HEK293 (cell line): ENCODE results near the gene CCDC136.

Source experiments
- CTCF ChIA-PET: fragments of 350-600 bp; formaldehyde crosslinking; extraction: SDS; loops from one replicate; lab custom pipeline; 2021; ENCODE audit warnings: antibody characterized with exemption; lab: Yijun Ruan, JAX
- POLR2A ChIA-PET: fragments of 300-600 bp; formaldehyde crosslinking; extraction: SDS; loops from one replicate; lab custom pipeline; 2020; ENCODE audit warnings: antibody characterized with exemption, inconsistent platforms; lab: Yijun Ruan, JAX
- H3K27ac ChIP-seq: fragments of 200-500 bp; sonication (Bioruptor generic); 2 replicates; pipeline ENCODE4 v1.5.1; 2014; ENCODE audit warnings: low read depth, low read length, control low read depth, inconsistent platforms; ENCODE audit errors: extremely low read depth
- H3K36me3 ChIP-seq, 2 experiments: fragments of 200-500 bp in 1 of 2; sonication (Bioruptor generic) in 1 of 2; 1 replicate in 1 of 2; 2 replicates in 1 of 2; pipeline ENCODE4 v1.5.1; 2014 to 2017; ENCODE audit warnings: inconsistent platforms in 2 of 2, low read length in 2 of 2; ENCODE audit not compliant: control insufficient read depth in 2 of 2, insufficient read depth in 1 of 2
- H3K4me1 ChIP-seq: fragments of 200-500 bp; sonication (Bioruptor generic); 2 replicates; pipeline ENCODE4 v1.5.1; 2014; ENCODE audit warnings: mild to moderate bottlenecking, low read length, inconsistent platforms; ENCODE audit not compliant: control insufficient read depth, insufficient read depth
- H3K4me3 ChIP-seq: 2 replicates; pipeline ENCODE4 v1.5.1; 2011; ENCODE audit warnings: low read depth, mild to moderate bottlenecking, control low read depth, low read length, moderate library complexity
- H3K9me3 ChIP-seq: fragments of 200-500 bp; sonication (Bioruptor generic); 2 replicates; pipeline ENCODE4 v1.5.1; 2014; ENCODE audit warnings: low read depth, low read length, inconsistent platforms; ENCODE audit not compliant: control insufficient read depth, insufficient read depth
- BCL11A ChIP-seq: fragments of 450-650 bp; formaldehyde crosslinking; IDR thresholded peaks from 2 replicates; pipeline ENCODE4 v1.5.1; 2016; ENCODE audit warnings: low read depth, missing biosample characterization, missing genetic modification characterization
- BCL11B ChIP-seq: fragments of 450-650 bp; formaldehyde crosslinking; IDR thresholded peaks from 2 replicates; pipeline ENCODE4 v1.5.1; 2016; ENCODE audit warnings: low read depth, missing biosample characterization, missing genetic modification characterization
- FEZF1 ChIP-seq: fragments of 450-650 bp; formaldehyde crosslinking; IDR thresholded peaks from 2 replicates; pipeline ENCODE4 v1.5.1; 2016; ENCODE audit warnings: missing biosample characterization, missing genetic modification characterization
- GLIS2 ChIP-seq: fragments of 450-650 bp; formaldehyde crosslinking; IDR thresholded peaks from 2 replicates; pipeline ENCODE4 v1.5.1; 2016; ENCODE audit warnings: missing biosample characterization, missing genetic modification characterization
- RBAK ChIP-seq: fragments of 450-650 bp; formaldehyde crosslinking; IDR thresholded peaks from 2 replicates; pipeline ENCODE4 v1.5.1; 2016; ENCODE audit warnings: missing biosample characterization, missing genetic modification characterization
- SALL2 ChIP-seq: fragments of 450-650 bp; formaldehyde crosslinking; IDR thresholded peaks from 2 replicates; pipeline ENCODE4 v1.5.0; 2017; ENCODE audit warnings: missing biosample characterization, mild to moderate bottlenecking, missing genetic modification characterization, borderline replicate concordance
- ZBTB21 ChIP-seq: fragments of 450-650 bp; formaldehyde crosslinking; IDR thresholded peaks from 2 replicates; pipeline ENCODE4 v1.5.1; 2017; ENCODE audit warnings: missing biosample characterization, missing genetic modification characterization
- ZBTB7A ChIP-seq: fragments of 450-650 bp; formaldehyde crosslinking; IDR thresholded peaks from 2 replicates; pipeline ENCODE4 v1.5.1; 2016; ENCODE audit warnings: low read depth, missing biosample characterization, missing genetic modification characterization
- ZNF19 ChIP-seq: fragments of 450-650 bp; formaldehyde crosslinking; IDR thresholded peaks from 2 replicates; pipeline ENCODE4; 2016; ENCODE audit warnings: missing biosample characterization, missing genetic modification characterization, low read depth
- ZNF623 ChIP-seq: fragments of 450-650 bp; formaldehyde crosslinking; IDR thresholded peaks from 2 replicates; pipeline ENCODE4 v1.5.1; 2016; ENCODE audit warnings: missing biosample characterization, missing genetic modification characterization
- ZXDB ChIP-seq: fragments of 450-650 bp; formaldehyde crosslinking; IDR thresholded peaks from 2 replicates; pipeline ENCODE4 v1.5.1; 2016; ENCODE audit warnings: missing biosample characterization, missing genetic modification characterization
- TF ChIP-seq, protein P1 (sequence below): fragments of 450-650 bp; formaldehyde crosslinking; IDR thresholded peaks from 2 replicates; pipeline ENCODE4 v1.5.1; 2016; ENCODE audit warnings: missing biosample characterization, missing genetic modification characterization
- TF ChIP-seq, protein P2 (sequence below): fragments of 450-650 bp; formaldehyde crosslinking; IDR thresholded peaks from 2 replicates; pipeline ENCODE4; 2016; ENCODE audit warnings: missing biosample characterization, missing genetic modification characterization

The CCDC136 gene

DNA sequence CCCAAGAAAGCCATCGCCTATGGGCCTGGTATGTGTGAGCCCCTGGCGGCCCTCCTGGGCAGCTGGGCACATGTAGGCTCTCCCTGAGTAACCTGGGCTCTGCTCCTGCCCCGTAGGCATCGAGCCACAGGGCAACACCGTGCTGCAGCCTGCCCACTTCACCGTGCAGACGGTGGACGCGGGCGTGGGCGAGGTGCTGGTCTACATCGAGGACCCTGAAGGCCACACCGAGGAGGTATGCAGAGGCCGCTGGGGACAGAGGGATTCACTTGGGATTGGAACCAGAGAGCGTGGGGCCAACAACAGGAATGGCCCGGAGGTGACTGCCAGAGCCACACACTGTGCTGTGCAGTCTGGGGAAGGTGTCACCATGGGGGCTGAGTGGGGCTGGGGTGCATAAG, 45.8 kb downstream of the CCDC136 start:
- TF ChIP-seq GLIS2 (tag by site-specific recombination), result peak; percentile 42; the same call in 1 of the 2 replicates
- TF ChIP-seq FEZF1, result no peak
- no peak for TF ChIP-seq ZXDB (tag by site-specific recombination)
- TF ChIP-seq ZNF19 (tag by site-specific recombination), result no peak
- no peak for TF ChIP-seq SALL2 (tag by site-specific recombination)
- no peaks in the 10 kb centered on the region for H3K4me1 ChIP-seq
- ChIA-PET CTCF (no interaction called here), POLR2A (no interaction called here)
- H3K9me3 ChIP-seq, result no peaks in the 10 kb centered on the region
- H3K27ac ChIP-seq, result no peak overlapping the region
- peaks cover 0 to 79% of the 10 kb centered on the region in 2 experiments; a peak in 1 of 3 replicates for H3K36me3 ChIP-seq
- no peak overlapping the region for H3K4me3 ChIP-seq

DNA sequence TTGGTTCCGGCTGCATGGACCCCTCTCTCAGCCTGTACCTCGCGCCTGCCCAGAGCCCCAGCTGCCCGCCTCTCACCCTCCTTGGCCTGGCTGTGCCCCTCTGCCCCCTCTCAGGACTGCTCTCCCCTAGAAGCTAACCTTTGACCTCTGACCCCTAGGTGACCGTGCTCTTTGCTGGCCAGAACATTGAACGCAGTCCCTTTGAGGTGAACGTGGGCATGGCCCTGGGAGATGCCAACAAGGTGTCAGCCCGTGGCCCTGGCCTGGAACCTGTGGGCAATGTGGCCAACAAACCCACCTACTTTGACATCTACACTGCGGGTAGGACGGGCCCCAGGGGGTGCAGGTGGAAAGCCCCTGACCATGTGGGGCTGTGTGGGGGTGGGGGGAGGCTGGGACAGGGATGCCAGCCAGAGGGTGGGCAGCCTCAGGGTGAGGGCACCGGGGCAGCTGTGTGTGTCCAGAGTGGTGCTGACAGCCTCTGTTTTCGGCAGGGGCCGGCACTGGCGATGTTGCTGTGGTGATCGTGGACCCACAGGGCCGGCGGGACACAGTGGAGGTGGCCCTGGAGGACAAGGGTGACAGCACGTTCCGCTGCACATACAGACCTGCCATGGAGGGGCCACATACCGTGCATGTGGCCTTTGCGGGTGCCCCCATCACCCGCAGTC, 46.5 kb downstream of the CCDC136 start:
- TF ChIP-seq ZNF623 (no peak), ZBTB7A (tag by site-specific recombination) (0 out of 2 replicates have a peak, but pooled peaks have one; percentile 29), BCL11A (tag by site-specific recombination) (peak; percentile 90), BCL11B (tag by site-specific recombination) (peak; percentile 90), GLIS2 (tag by site-specific recombination) (0 out of 2 replicates have a peak, but pooled peaks have one; percentile 6)
- H3K4me3 ChIP-seq, result no peak overlapping the region
- no peak overlapping the region for H3K27ac ChIP-seq
- ChIA-PET CTCF (no interaction called here), POLR2A (no interaction called here)
- no peaks in the 10 kb centered on the region for H3K4me1 ChIP-seq
- peaks cover 0 to 86% of the 10 kb centered on the region in 2 experiments; a peak in 1 of 3 replicates for H3K36me3 ChIP-seq
- H3K9me3 ChIP-seq, result no peaks in the 10 kb centered on the region

DNA sequence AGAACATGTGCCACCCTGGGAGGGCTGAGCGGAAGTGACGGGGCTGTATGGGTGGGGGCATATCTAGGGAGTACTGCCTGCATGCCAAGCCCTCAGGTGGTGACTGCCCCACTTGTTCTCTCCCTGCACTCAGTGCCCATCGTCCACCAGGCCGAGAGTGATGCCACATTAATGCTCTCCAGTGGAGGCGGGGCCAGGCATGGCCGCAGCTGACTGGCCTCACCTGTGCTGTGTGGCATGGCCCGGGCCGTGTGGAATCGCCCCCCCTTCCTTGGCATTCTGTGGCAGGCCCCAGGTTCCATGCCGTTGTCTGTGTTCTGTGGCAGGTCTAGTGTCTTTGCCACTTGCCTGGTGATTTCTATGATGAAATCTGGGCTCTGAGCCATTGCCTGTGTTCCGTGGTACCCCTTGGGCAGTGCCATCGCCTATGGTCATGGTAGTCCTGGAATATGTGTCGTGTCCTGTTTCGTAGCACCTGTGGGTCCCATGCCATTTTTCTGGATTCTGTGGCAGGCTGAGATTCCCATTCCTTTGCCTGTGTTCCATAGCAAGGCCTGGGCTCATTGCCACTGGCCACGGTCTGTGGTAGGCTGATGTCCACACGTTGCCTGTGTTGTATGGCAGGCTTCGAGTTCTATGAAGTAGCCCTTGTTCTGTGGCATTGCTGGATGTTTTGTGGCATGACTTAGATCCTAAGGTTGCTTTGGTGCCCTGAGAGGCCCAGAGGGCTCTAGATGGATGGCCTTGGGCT, 47.4 kb downstream of the CCDC136 start:
- H3K9me3 ChIP-seq, result no peaks in the 10 kb centered on the region
- no peak overlapping the region for H3K27ac ChIP-seq
- H3K36me3 ChIP-seq, result peaks cover 0 to 95% of the 10 kb centered on the region in 2 experiments; a peak in 1 of 3 replicates
- no peaks in the 10 kb centered on the region for H3K4me1 ChIP-seq
- CTCF ChIA-PET, result interaction anchor here (1.0 kb wide), 1 partner anchor 82 kb away, joined by 3 read pairs; no protein-coding TSS in a partner anchor
- POLR2A ChIA-PET, result no interaction called here
- TF ChIP-seq BCL11A (tag by site-specific recombination), result no peak
- TF ChIP-seq RBAK (tag by site-specific recombination), result no peak
- TF ChIP-seq GLIS2 (tag by site-specific recombination), result 0 out of 2 replicates have a peak, but pooled peaks have one; percentile 2
- TF ChIP-seq, protein P1, sequence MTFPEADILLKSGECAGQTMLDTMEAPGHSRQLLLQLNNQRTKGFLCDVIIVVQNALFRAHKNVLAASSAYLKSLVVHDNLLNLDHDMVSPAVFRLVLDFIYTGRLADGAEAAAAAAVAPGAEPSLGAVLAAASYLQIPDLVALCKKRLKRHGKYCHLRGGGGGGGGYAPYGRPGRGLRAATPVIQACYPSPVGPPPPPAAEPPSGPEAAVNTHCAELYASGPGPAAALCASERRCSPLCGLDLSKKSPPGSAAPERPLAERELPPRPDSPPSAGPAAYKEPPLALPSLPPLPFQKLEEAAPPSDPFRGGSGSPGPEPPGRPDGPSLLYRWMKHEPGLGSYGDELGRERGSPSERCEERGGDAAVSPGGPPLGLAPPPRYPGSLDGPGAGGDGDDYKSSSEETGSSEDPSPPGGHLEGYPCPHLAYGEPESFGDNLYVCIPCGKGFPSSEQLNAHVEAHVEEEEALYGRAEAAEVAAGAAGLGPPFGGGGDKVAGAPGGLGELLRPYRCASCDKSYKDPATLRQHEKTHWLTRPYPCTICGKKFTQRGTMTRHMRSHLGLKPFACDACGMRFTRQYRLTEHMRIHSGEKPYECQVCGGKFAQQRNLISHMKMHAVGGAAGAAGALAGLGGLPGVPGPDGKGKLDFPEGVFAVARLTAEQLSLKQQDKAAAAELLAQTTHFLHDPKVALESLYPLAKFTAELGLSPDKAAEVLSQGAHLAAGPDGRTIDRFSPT, result peak; percentile 49; the same call in 1 of the 2 replicates
- no peak overlapping the region for H3K4me3 ChIP-seq

DNA sequence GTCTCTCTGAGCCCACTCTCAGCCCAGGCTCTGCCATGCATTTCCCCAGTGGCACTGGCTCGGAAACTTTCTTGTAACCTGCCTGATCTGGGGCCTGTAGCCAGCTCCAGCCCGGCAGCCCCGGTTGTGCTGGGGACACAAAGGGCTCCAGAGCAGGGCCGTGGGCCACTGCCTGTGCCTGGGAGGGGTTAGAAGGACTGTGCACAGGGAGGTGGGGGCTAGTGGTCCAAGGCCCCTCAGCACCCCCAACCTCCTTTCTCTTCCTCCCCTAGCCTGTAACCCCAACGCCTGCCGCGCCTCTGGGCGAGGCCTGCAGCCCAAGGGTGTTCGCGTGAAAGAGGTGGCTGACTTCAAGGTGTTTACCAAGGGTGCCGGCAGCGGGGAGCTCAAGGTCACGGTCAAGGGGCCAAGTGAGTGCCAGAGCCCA, 48.0 kb downstream of the CCDC136 start:
- ChIA-PET POLR2A (no interaction called here), CTCF (interaction anchor here (1.0 kb wide), 1 partner anchor 83 kb away, joined by 3 read pairs; no protein-coding TSS in a partner anchor)
- Histone ChIP-seq H3K36me3 (peaks cover 0 to 98% of the 10 kb centered on the region in 2 experiments; a peak in 1 of 3 replicates), H3K9me3 (no peaks in the 10 kb centered on the region), H3K4me3 (no peak overlapping the region), H3K27ac (no peak overlapping the region)
- TF ChIP-seq, protein P2, sequence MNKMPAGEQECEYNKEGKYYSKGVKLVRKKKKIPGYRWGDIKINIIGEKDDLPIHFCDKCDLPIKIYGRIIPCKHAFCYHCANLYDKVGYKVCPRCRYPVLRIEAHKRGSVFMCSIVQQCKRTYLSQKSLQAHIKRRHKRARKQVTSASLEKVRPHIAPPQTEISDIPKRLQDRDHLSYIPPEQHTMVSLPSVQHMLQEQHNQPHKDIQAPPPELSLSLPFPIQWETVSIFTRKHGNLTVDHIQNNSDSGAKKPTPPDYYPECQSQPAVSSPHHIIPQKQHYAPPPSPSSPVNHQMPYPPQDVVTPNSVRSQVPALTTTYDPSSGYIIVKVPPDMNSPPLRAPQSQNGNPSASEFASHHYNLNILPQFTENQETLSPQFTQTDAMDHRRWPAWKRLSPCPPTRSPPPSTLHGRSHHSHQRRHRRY (tag by site-specific recombination), result no peak
- no peak for TF ChIP-seq ZBTB21 (tag by site-specific recombination)
- TF ChIP-seq, all 188 proteins: peak for 0
- no peaks in the 10 kb centered on the region for H3K4me1 ChIP-seq
